Endothelial cell of umbilical vein (primary cell): Measurements from ENCODE around the gene TP73. TPM values are rescaled to one million over a fixed set of nuclear protein-coding genes. Genes with fewer than 3 reads are reported as not detected.

Experiments used
- BruUV-seq: library from RNA; stranded (reverse); fragments of 400-500 nt; replicated peaks from 2 replicates; lab custom pipeline; 2021; lab: Mats Ljungman, UMichigan
- CTCF ChIA-PET: fragments of 300-600, 350-600 bp; sonication (Branson Sonifier 250); formaldehyde crosslinking; loops from one replicate; lab custom pipeline; 2021; ENCODE audit warnings: antibody characterized with exemption, inconsistent platforms; lab: Charles Lee
- POLR2A ChIA-PET: fragments of 300-600, 350-600 bp; sonication (Branson Sonifier 250); formaldehyde crosslinking; loops from one replicate; lab custom pipeline; 2021; ENCODE audit warnings: antibody characterized with exemption, inconsistent platforms; lab: Charles Lee
- DNase-seq: peaks from one replicate; pipeline ENCODE4 v3.0.0-alpha.2; 2011; ENCODE audit warnings: low read depth, low spot score
- FAIRE-seq: peaks from 2 replicates; lab custom pipeline; 2011; peaks lifted over from hg19 to GRCh38; lab: Jason Lieb, UNC
- H2AFZ ChIP-seq: 2 replicates; pipeline ENCODE4 v1.6.0; 2012; ENCODE audit warnings: low read depth, low read length, control low read depth, inconsistent platforms
- H3K27ac ChIP-seq: 2 replicates; pipeline ENCODE4 v1.5.1; 2011; ENCODE audit warnings: low read depth, mild to moderate bottlenecking, control low read depth, low read length, moderate library complexity; ENCODE audit not compliant: insufficient read depth
- H3K27me3 ChIP-seq, 2 experiments: 2 replicates each; pipeline versions ENCODE4 v1.6.0 to v1.6.1; 2011; ENCODE audit warnings: low read length in 2 of 2, mixed read lengths in 1 of 2; ENCODE audit not compliant: control insufficient read depth in 2 of 2, insufficient read depth in 2 of 2
- H3K36me3 ChIP-seq, 2 experiments: 2 replicates in 1 of 2; 3 replicates in 1 of 2; pipeline ENCODE4 v1.5.1; 2011; ENCODE audit warnings: low read length in 2 of 2, mild to moderate bottlenecking in 1 of 2, moderate library complexity in 1 of 2; ENCODE audit not compliant: control insufficient read depth in 2 of 2, insufficient read depth in 2 of 2; ENCODE audit errors: extremely low read depth in 1 of 2
- H3K4me1 ChIP-seq: 3 replicates; pipeline ENCODE4 v1.5.1; 2011; ENCODE audit warnings: mild to moderate bottlenecking, low read length; ENCODE audit not compliant: control insufficient read depth, insufficient read depth; ENCODE audit errors: extremely low read depth
- H3K4me2 ChIP-seq: 2 replicates; pipeline ENCODE4 v1.6.1; 2011; ENCODE audit warnings: low read length, control low read depth, mixed read lengths; ENCODE audit not compliant: insufficient read depth
- H3K4me3 ChIP-seq, 3 experiments: fragments of 200-600 bp in 1 of 3; sonication (generic), shearing (Covaris generic) in 1 of 3; replicated peaks in 1 of 3; 2 replicates each; pipeline ENCODE4 v1.5.1; 2011 to 2016; ENCODE audit warnings: control low read depth in 3 of 3, low read length in 3 of 3, mild to moderate bottlenecking in 2 of 3, inconsistent platforms in 1 of 3, low read depth in 1 of 3, moderate library complexity in 1 of 3; ENCODE audit not compliant: insufficient read depth in 1 of 3
- H3K79me2 ChIP-seq: 2 replicates; pipeline ENCODE4 v1.6.0; 2012; ENCODE audit warnings: low read length, inconsistent platforms; ENCODE audit not compliant: control insufficient read depth, insufficient read depth
- H3K9ac ChIP-seq: replicated peaks from 2 replicates; pipeline ENCODE3; 2011; ENCODE audit warnings: low read length, control low read depth; ENCODE audit not compliant: insufficient read depth; ENCODE audit errors: extremely low read depth
- H3K9me1 ChIP-seq: replicated peaks from 3 replicates; pipeline ENCODE4 v1.6.0; 2011; ENCODE audit warnings: mild to moderate bottlenecking, low read length; ENCODE audit not compliant: control insufficient read depth, insufficient read depth; ENCODE audit errors: extremely low read depth
- H3K9me3 ChIP-seq: replicated peaks from 2 replicates; pipeline ENCODE4 v1.5.1; 2012; ENCODE audit warnings: low read length, inconsistent platforms; ENCODE audit not compliant: control insufficient read depth, insufficient read depth
- H4K20me1 ChIP-seq: replicated peaks from 2 replicates; pipeline ENCODE3; 2011; ENCODE audit warnings: mild to moderate bottlenecking, low read length; ENCODE audit not compliant: control insufficient read depth, insufficient read depth; ENCODE audit errors: extremely low read depth
- EZH2 ChIP-seq: IDR thresholded peaks from 2 replicates; pipeline ENCODE4 v1.6.1; 2012; ENCODE audit warnings: borderline replicate concordance, low read depth, mild to moderate bottlenecking, moderate library complexity, low read length, inconsistent platforms; ENCODE audit not compliant: severe bottlenecking
- FOS ChIP-seq: IDR thresholded peaks from 2 replicates; pipeline ENCODE4 v1.6.1; 2011; ENCODE audit warnings: mild to moderate bottlenecking, low read length, moderate library complexity, borderline replicate concordance; ENCODE audit not compliant: insufficient read depth
- GATA2 ChIP-seq: IDR thresholded peaks from 2 replicates; pipeline ENCODE4 v1.7.0; 2011; ENCODE audit warnings: low read depth, mild to moderate bottlenecking, moderate library complexity, mixed read lengths, low read length; ENCODE audit not compliant: insufficient read length, insufficient read depth
- JUN ChIP-seq: IDR thresholded peaks from 2 replicates; pipeline ENCODE4 v1.6.1; 2011; ENCODE audit warnings: borderline replicate concordance, low read depth; ENCODE audit not compliant: insufficient read length, insufficient read depth
- MYC ChIP-seq: IDR thresholded peaks from one replicate; pipeline ENCODE4 v1.6.1; 2011; ENCODE audit warnings: mild to moderate bottlenecking, low read depth, low read length
- POLR2A ChIP-seq: IDR thresholded peaks from 2 replicates; pipeline ENCODE4 v1.6.1; 2012; ENCODE audit warnings: low read depth, mild to moderate bottlenecking, control low read depth, low read length
- POLR2AphosphoS5 ChIP-seq: IDR thresholded peaks from 2 replicates; pipeline ENCODE4 v1.6.1; 2012; ENCODE audit warnings: low read depth, mild to moderate bottlenecking, control low read depth, low read length, moderate library complexity; ENCODE audit not compliant: insufficient read depth
- dilution Hi-C: fragments of 300-500 bp; cut with MboI; formaldehyde crosslinking; loops from one replicate; pipeline ENCODE4 v1.15.0; 2019; ENCODE audit warnings: low sequenced_read_pairs; ENCODE audit not compliant: extremely low pct_ligation_motif_present
- intact Hi-C: fragments of 100-400 bp; cut with micrococcal nuclease; formaldehyde crosslinking; loops from one replicate; pipeline ENCODE4 v1.10.0; 2022
- polyA plus RNA-seq, 4 experiments: library from polyadenylated mRNA; depleted of rRNA in 3 of 4; stranded (reverse) in 3 of 4; unstranded in 1 of 4; fragments of >200 nt; gene quantifications; 2 replicates each; pipeline versions ENCODE4 v1.2.1 to v1.2.3, GENCODE V29; 2011 to 2012; ENCODE audit warnings: missing spikeins in 1 of 4
- total RNA-seq: library from RNA; stranded (reverse); gene quantifications from 2 replicates; pipeline ENCODE4 v1.2.3, GENCODE V29; 2021
- TF ChIP-seq, protein P1 (sequence below), 2 donors: IDR thresholded peaks; 1 replicate in 1 of 2; 2 replicates in 1 of 2; pipeline ENCODE4 v1.5.1; 2011; ENCODE audit warnings: low read length in 2 of 2, mild to moderate bottlenecking in 2 of 2, moderate library complexity in 2 of 2, control low read depth in 1 of 2, inconsistent platforms in 1 of 2, low read depth in 1 of 2; ENCODE audit not compliant: insufficient read depth in 1 of 2; ENCODE audit errors: extremely low read depth in 1 of 2
- TF ChIP-seq, protein P2 (sequence below): IDR thresholded peaks from 2 replicates; pipeline ENCODE4 v1.6.1; 2011; ENCODE audit not compliant: insufficient read depth, insufficient read length

Gene TP73
- total and polyA plus RNA-seq, 2 donors (not counting 3 experiments of a cell fraction or from before 2014, with no cell fraction given): 0.03 to 0.15 TPM

DNA sequence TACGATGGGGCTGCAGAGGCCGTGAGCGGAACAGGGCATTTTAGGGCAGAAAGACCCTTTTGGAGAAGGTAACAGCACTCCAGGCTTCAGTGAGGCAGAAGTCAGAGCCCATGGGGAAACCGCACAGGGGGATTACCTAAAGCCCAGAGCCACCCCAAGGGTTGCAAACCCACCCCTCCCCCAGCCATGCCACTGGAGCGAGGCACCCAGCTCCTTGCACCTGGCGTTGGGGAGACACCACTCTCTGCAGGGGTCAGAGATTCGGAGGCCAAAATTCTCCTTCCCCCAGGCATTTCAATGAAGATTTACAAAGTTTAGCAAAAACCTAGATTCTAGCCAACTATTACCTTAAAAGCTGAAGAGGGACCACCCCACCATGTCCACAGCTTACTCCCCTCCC is 61.5 kb downstream of the TP73 start:
- BruUV-seq: no TSS peak
- H3K4me2 ChIP-seq: no peak overlapping the region
- CTCF ChIA-PET: interaction anchor here (1.1 to 1.8 kb wide), 3 partner anchors 11 to 261 kb away, joined by 3 to 14 read pairs (median 4); no protein-coding TSS in a partner anchor
- dilution Hi-C loops (no loop called here), intact Hi-C loops (no loop called here)
- H3K9me1 ChIP-seq: no peaks in the 10 kb centered on the region
- no peak overlapping the region for H3K27ac ChIP-seq
- DNase-seq: no peak
- H3K9me3 ChIP-seq: no peaks in the 10 kb centered on the region
- no peak for FAIRE-seq
- H3K9ac ChIP-seq: no peak overlapping the region
- H3K27me3 ChIP-seq: no peaks in the 10 kb centered on the region
- no peaks in the 10 kb centered on the region for H3K79me2 ChIP-seq
- no peaks in the 10 kb centered on the region for H3K4me1 ChIP-seq
- H2AFZ ChIP-seq: no peak overlapping the region
- H4K20me1 ChIP-seq: no peaks in the 10 kb centered on the region
- TF ChIP-seq GATA2 (no peak), POLR2AphosphoS5 (no peak), POLR2A (no peak), JUN (no peak), FOS (no peak), MYC (no peak), EZH2 (no peak)
- TF ChIP-seq, protein P1, sequence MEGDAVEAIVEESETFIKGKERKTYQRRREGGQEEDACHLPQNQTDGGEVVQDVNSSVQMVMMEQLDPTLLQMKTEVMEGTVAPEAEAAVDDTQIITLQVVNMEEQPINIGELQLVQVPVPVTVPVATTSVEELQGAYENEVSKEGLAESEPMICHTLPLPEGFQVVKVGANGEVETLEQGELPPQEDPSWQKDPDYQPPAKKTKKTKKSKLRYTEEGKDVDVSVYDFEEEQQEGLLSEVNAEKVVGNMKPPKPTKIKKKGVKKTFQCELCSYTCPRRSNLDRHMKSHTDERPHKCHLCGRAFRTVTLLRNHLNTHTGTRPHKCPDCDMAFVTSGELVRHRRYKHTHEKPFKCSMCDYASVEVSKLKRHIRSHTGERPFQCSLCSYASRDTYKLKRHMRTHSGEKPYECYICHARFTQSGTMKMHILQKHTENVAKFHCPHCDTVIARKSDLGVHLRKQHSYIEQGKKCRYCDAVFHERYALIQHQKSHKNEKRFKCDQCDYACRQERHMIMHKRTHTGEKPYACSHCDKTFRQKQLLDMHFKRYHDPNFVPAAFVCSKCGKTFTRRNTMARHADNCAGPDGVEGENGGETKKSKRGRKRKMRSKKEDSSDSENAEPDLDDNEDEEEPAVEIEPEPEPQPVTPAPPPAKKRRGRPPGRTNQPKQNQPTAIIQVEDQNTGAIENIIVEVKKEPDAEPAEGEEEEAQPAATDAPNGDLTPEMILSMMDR (IDR thresholded peaks at IDR 0.05; ENCODE audit: extremely low read depth in 1 of 2, insufficient read depth in 1 of 2, low read depth in 1 of 2, low read length in 2 of 2): no peak
- TF ChIP-seq, protein P2, sequence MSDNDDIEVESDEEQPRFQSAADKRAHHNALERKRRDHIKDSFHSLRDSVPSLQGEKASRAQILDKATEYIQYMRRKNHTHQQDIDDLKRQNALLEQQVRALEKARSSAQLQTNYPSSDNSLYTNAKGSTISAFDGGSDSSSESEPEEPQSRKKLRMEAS: no peak
- no peak overlapping the region for H3K4me3 ChIP-seq
- POLR2A ChIA-PET: no interaction called here
- H3K36me3 ChIP-seq: no peaks in the 10 kb centered on the region
